ENCODE measurements around the gene PACRG.

DNA sequence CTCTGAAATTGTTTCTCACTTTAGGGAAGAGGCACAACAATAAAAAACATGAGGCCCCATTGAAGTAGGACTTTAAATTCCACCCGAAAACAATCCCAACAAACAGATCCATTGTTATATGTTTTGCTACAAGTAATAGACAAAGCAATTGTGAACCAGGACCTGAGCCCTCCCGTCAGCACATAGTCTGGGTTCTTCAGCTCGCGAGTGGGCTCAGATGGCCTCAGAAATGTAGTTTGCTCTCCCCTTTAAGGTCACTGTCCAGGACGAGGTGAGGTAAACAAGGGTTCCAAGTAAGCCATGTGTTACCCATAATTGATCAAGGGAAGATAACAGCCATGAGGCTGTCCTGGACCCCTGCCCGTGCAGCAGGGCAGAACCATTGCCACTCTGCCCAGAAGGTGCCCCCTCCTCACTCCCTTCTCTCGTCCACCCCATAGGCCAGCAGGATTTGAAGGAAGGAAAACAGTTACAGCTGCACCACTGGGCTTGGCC, 526.6 kb downstream of the PACRG start:
- TF ChIP-seq, protein P1, sequence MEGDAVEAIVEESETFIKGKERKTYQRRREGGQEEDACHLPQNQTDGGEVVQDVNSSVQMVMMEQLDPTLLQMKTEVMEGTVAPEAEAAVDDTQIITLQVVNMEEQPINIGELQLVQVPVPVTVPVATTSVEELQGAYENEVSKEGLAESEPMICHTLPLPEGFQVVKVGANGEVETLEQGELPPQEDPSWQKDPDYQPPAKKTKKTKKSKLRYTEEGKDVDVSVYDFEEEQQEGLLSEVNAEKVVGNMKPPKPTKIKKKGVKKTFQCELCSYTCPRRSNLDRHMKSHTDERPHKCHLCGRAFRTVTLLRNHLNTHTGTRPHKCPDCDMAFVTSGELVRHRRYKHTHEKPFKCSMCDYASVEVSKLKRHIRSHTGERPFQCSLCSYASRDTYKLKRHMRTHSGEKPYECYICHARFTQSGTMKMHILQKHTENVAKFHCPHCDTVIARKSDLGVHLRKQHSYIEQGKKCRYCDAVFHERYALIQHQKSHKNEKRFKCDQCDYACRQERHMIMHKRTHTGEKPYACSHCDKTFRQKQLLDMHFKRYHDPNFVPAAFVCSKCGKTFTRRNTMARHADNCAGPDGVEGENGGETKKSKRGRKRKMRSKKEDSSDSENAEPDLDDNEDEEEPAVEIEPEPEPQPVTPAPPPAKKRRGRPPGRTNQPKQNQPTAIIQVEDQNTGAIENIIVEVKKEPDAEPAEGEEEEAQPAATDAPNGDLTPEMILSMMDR (IDR thresholded peaks at IDR 0.05): no peak
- TF ChIP-seq EP300 (IDR thresholded peaks at IDR 0.05): no peak
- TF ChIP-seq POLR2A (IDR thresholded peaks at IDR 0.05): no peak

All from ovary (tissue), 3 donors.